Endothelial cell of umbilical vein (primary cell): Measurements from ENCODE around the gene NHERF2. TPM values are rescaled to one million over a fixed set of nuclear protein-coding genes. Genes with fewer than 3 reads are reported as not detected.

Source experiments
- BruUV-seq: library from RNA; stranded (reverse); fragments of 400-500 nt; replicated peaks from 2 replicates; lab custom pipeline; 2021; lab: Mats Ljungman, UMichigan
- CTCF ChIA-PET: fragments of 300-600, 350-600 bp; sonication (Branson Sonifier 250); formaldehyde crosslinking; loops from one replicate; lab custom pipeline; 2021; ENCODE audit warnings: antibody characterized with exemption, inconsistent platforms; lab: Charles Lee
- POLR2A ChIA-PET: fragments of 300-600, 350-600 bp; sonication (Branson Sonifier 250); formaldehyde crosslinking; loops from one replicate; lab custom pipeline; 2021; ENCODE audit warnings: antibody characterized with exemption, inconsistent platforms; lab: Charles Lee
- DNase-seq: peaks from one replicate; pipeline ENCODE4 v3.0.0-alpha.2; 2011; ENCODE audit warnings: low read depth, low spot score
- FAIRE-seq: peaks from 2 replicates; lab custom pipeline; 2011; peaks lifted over from hg19 to GRCh38; lab: Jason Lieb, UNC
- H2AFZ ChIP-seq: 2 replicates; pipeline ENCODE4 v1.6.0; 2012; ENCODE audit warnings: low read depth, low read length, control low read depth, inconsistent platforms
- H3K27ac ChIP-seq: 2 replicates; pipeline ENCODE4 v1.5.1; 2011; ENCODE audit warnings: low read depth, mild to moderate bottlenecking, control low read depth, low read length, moderate library complexity; ENCODE audit not compliant: insufficient read depth
- H3K27me3 ChIP-seq, 2 experiments: 2 replicates each; pipeline versions ENCODE4 v1.6.0 to v1.6.1; 2011; ENCODE audit warnings: low read length in 2 of 2, mixed read lengths in 1 of 2; ENCODE audit not compliant: control insufficient read depth in 2 of 2, insufficient read depth in 2 of 2
- H3K36me3 ChIP-seq, 2 experiments: 2 replicates in 1 of 2; 3 replicates in 1 of 2; pipeline ENCODE4 v1.5.1; 2011; ENCODE audit warnings: low read length in 2 of 2, mild to moderate bottlenecking in 1 of 2, moderate library complexity in 1 of 2; ENCODE audit not compliant: control insufficient read depth in 2 of 2, insufficient read depth in 2 of 2; ENCODE audit errors: extremely low read depth in 1 of 2
- H3K4me1 ChIP-seq: 3 replicates; pipeline ENCODE4 v1.5.1; 2011; ENCODE audit warnings: mild to moderate bottlenecking, low read length; ENCODE audit not compliant: control insufficient read depth, insufficient read depth; ENCODE audit errors: extremely low read depth
- H3K4me2 ChIP-seq: 2 replicates; pipeline ENCODE4 v1.6.1; 2011; ENCODE audit warnings: low read length, control low read depth, mixed read lengths; ENCODE audit not compliant: insufficient read depth
- H3K4me3 ChIP-seq, 3 experiments: fragments of 200-600 bp in 1 of 3; sonication (generic), shearing (Covaris generic) in 1 of 3; replicated peaks in 1 of 3; 2 replicates each; pipeline ENCODE4 v1.5.1; 2011 to 2016; ENCODE audit warnings: control low read depth in 3 of 3, low read length in 3 of 3, mild to moderate bottlenecking in 2 of 3, inconsistent platforms in 1 of 3, low read depth in 1 of 3, moderate library complexity in 1 of 3; ENCODE audit not compliant: insufficient read depth in 1 of 3
- H3K79me2 ChIP-seq: 2 replicates; pipeline ENCODE4 v1.6.0; 2012; ENCODE audit warnings: low read length, inconsistent platforms; ENCODE audit not compliant: control insufficient read depth, insufficient read depth
- H3K9ac ChIP-seq: replicated peaks from 2 replicates; pipeline ENCODE3; 2011; ENCODE audit warnings: low read length, control low read depth; ENCODE audit not compliant: insufficient read depth; ENCODE audit errors: extremely low read depth
- H3K9me1 ChIP-seq: replicated peaks from 3 replicates; pipeline ENCODE4 v1.6.0; 2011; ENCODE audit warnings: mild to moderate bottlenecking, low read length; ENCODE audit not compliant: control insufficient read depth, insufficient read depth; ENCODE audit errors: extremely low read depth
- H3K9me3 ChIP-seq: replicated peaks from 2 replicates; pipeline ENCODE4 v1.5.1; 2012; ENCODE audit warnings: low read length, inconsistent platforms; ENCODE audit not compliant: control insufficient read depth, insufficient read depth
- H4K20me1 ChIP-seq: replicated peaks from 2 replicates; pipeline ENCODE3; 2011; ENCODE audit warnings: mild to moderate bottlenecking, low read length; ENCODE audit not compliant: control insufficient read depth, insufficient read depth; ENCODE audit errors: extremely low read depth
- CTCF ChIP-seq, 2 donors: IDR thresholded peaks; 1 replicate in 1 of 2; 2 replicates in 1 of 2; pipeline ENCODE4 v1.5.1; 2011; ENCODE audit warnings: low read length in 2 of 2, mild to moderate bottlenecking in 2 of 2, moderate library complexity in 2 of 2, control low read depth in 1 of 2, inconsistent platforms in 1 of 2, low read depth in 1 of 2; ENCODE audit not compliant: insufficient read depth in 1 of 2; ENCODE audit errors: extremely low read depth in 1 of 2
- EZH2 ChIP-seq: IDR thresholded peaks from 2 replicates; pipeline ENCODE4 v1.6.1; 2012; ENCODE audit warnings: borderline replicate concordance, low read depth, mild to moderate bottlenecking, moderate library complexity, low read length, inconsistent platforms; ENCODE audit not compliant: severe bottlenecking
- FOS ChIP-seq: IDR thresholded peaks from 2 replicates; pipeline ENCODE4 v1.6.1; 2011; ENCODE audit warnings: mild to moderate bottlenecking, low read length, moderate library complexity, borderline replicate concordance; ENCODE audit not compliant: insufficient read depth
- GATA2 ChIP-seq: IDR thresholded peaks from 2 replicates; pipeline ENCODE4 v1.7.0; 2011; ENCODE audit warnings: low read depth, mild to moderate bottlenecking, moderate library complexity, mixed read lengths, low read length; ENCODE audit not compliant: insufficient read length, insufficient read depth
- MAX ChIP-seq: IDR thresholded peaks from 2 replicates; pipeline ENCODE4 v1.6.1; 2011; ENCODE audit not compliant: insufficient read depth, insufficient read length
- POLR2AphosphoS5 ChIP-seq: IDR thresholded peaks from 2 replicates; pipeline ENCODE4 v1.6.1; 2012; ENCODE audit warnings: low read depth, mild to moderate bottlenecking, control low read depth, low read length, moderate library complexity; ENCODE audit not compliant: insufficient read depth
- dilution Hi-C: fragments of 300-500 bp; cut with MboI; formaldehyde crosslinking; loops from one replicate; pipeline ENCODE4 v1.15.0; 2019; ENCODE audit warnings: low sequenced_read_pairs; ENCODE audit not compliant: extremely low pct_ligation_motif_present
- intact Hi-C: fragments of 100-400 bp; cut with micrococcal nuclease; formaldehyde crosslinking; loops from one replicate; pipeline ENCODE4 v1.10.0; 2022
- polyA plus RNA-seq, 4 experiments: library from polyadenylated mRNA; depleted of rRNA in 3 of 4; stranded (reverse) in 3 of 4; unstranded in 1 of 4; fragments of >200 nt; gene quantifications; 2 replicates each; pipeline versions ENCODE4 v1.2.1 to v1.2.3, GENCODE V29; 2011 to 2012; ENCODE audit warnings: missing spikeins in 1 of 4
- total RNA-seq: library from RNA; stranded (reverse); gene quantifications from 2 replicates; pipeline ENCODE4 v1.2.3, GENCODE V29; 2021

Gene NHERF2
- total and polyA plus RNA-seq, 2 donors (not counting 3 experiments of a cell fraction or from before 2014, with no cell fraction given): 65.2 to 71.2 TPM

GRCh38 chr16:2029350-2029749 is 2.6 kb downstream of the NHERF2 start:
- peaks cover 19% of the 10 kb centered on the region for H3K79me2 ChIP-seq
- no peaks in the 10 kb centered on the region for H3K36me3 ChIP-seq
- H3K27ac ChIP-seq: no peak overlapping the region
- no peak overlapping the region for H2AFZ ChIP-seq
- dilution Hi-C loops: loop anchor here (25.0 kb wide), 1 partner anchor 133 kb away; the partner anchor contains the start of gene TRAF7
- no peak for FAIRE-seq
- H3K27me3 ChIP-seq: no peaks in the 10 kb centered on the region
- TF ChIP-seq EZH2 (no peak), GATA2 (no peak), POLR2AphosphoS5 (no peak), CTCF (IDR thresholded peaks at IDR 0.05; ENCODE audit: extremely low read depth in 1 of 2, insufficient read depth in 1 of 2, low read depth in 1 of 2, low read length in 2 of 2) (no peak), FOS (no peak), MAX (no peak)
- H3K4me1 ChIP-seq: peaks cover 42% of the 10 kb centered on the region
- H3K9me3 ChIP-seq: no peaks in the 10 kb centered on the region
- H3K4me3 ChIP-seq: no peak overlapping the region
- no peaks in the 10 kb centered on the region for H4K20me1 ChIP-seq
- intact Hi-C loops: no loop called here
- BruUV-seq: no TSS peak
- no peak overlapping the region for H3K4me2 ChIP-seq
- ChIA-PET CTCF (no interaction called here), POLR2A (no interaction called here)
- no peaks in the 10 kb centered on the region for H3K9me1 ChIP-seq
- DNase-seq: no peak
- no peak overlapping the region for H3K9ac ChIP-seq
